SK-N-MC (cell line): ENCODE results near the gene REV1.

ENCODE experiments used
- DNase-seq: peaks from one replicate; pipeline ENCODE4 v3.0.0-alpha.2; 2011; ENCODE audit warnings: low read depth, low spot score
- H3K27ac ChIP-seq: fragments of 200-600 bp; sonication (generic); 2 replicates; pipeline ENCODE4 v1.5.1; 2016; ENCODE audit warnings: mixed run types
- H3K36me3 ChIP-seq: fragments of 200-600 bp; sonication (generic); 2 replicates; pipeline ENCODE4 v1.6.1; 2017; ENCODE audit warnings: antibody characterized with exemption, low read length, mixed read lengths; ENCODE audit not compliant: insufficient read depth
- H3K4me3 ChIP-seq: fragments of 200-600 bp; sonication (generic); 2 replicates; pipeline ENCODE4 v1.5.1; 2016
- H3K9ac ChIP-seq: fragments of 200-600 bp; sonication (generic); 2 replicates; pipeline ENCODE4 v1.8.0; 2017; ENCODE audit warnings: mixed run types, mixed read lengths; ENCODE audit not compliant: insufficient read length
- H3K9me3 ChIP-seq: fragments of 200-600 bp; sonication (generic); 2 replicates; pipeline ENCODE4 v1.6.1; 2017; ENCODE audit warnings: low read depth, mild to moderate bottlenecking, antibody characterized with exemption, low read length, moderate library complexity, mixed read lengths
- EZH2 ChIP-seq: fragments of 200-600 bp; sonication (generic); IDR thresholded peaks from one replicate; pipeline ENCODE4 v1.6.1; 2017; ENCODE audit warnings: antibody characterized with exemption
- FOXP2 ChIP-seq: optimal IDR thresholded peaks from 2 replicates; pipeline ENCODE3; 2011; ENCODE audit warnings: mild to moderate bottlenecking, moderate library complexity; ENCODE audit not compliant: insufficient read depth; ENCODE audit errors: extremely low read length, control extremely low read depth
- POLR2AphosphoS5 ChIP-seq: IDR thresholded peaks from 2 replicates; pipeline ENCODE4 v1.6.1; 2012; ENCODE audit warnings: mild to moderate bottlenecking, low read depth, low read length, borderline replicate concordance

The REV1 gene

GRCh38 chr2:99425022-99425421 is 64.8 kb downstream of the REV1 start:
- Histone ChIP-seq H3K27ac (no peak overlapping the region), H3K9me3 (no peaks in the 10 kb centered on the region), H3K9ac (no peak overlapping the region), H3K4me3 (no peak overlapping the region), H3K36me3 (peaks cover 57% of the 10 kb centered on the region)
- DNase-seq = no peak
- TF ChIP-seq POLR2AphosphoS5 (no peak), FOXP2 (no peak), EZH2 (no peak)

- no peak for DNase-seq
- TF ChIP-seq EZH2 (no peak), FOXP2 (no peak), POLR2AphosphoS5 (no peak)
- Histone ChIP-seq H3K9me3 (no peaks in the 10 kb centered on the region), H3K4me3 (no peak overlapping the region), H3K27ac (no peak overlapping the region), H3K9ac (no peak overlapping the region), H3K36me3 (peaks cover 64% of the 10 kb centered on the region)
Observed at GRCh38 chr2:99424371-99424770, 65.4 kb downstream of the REV1 start.

GRCh38 chr2:99422599-99422998 is 67.2 kb downstream of the REV1 start:
- H3K27ac ChIP-seq = no peak overlapping the region
- H3K36me3 ChIP-seq = peaks cover 67% of the 10 kb centered on the region
- no peak overlapping the region for H3K9ac ChIP-seq
- no peak for TF ChIP-seq POLR2AphosphoS5
- TF ChIP-seq FOXP2 = no peak
- no peak for TF ChIP-seq EZH2
- no peak for DNase-seq
- no peak overlapping the region for H3K4me3 ChIP-seq
- no peaks in the 10 kb centered on the region for H3K9me3 ChIP-seq

- TF ChIP-seq EZH2 (no peak), FOXP2 (no peak), POLR2AphosphoS5 (no peak)
- Histone ChIP-seq H3K36me3 (peaks cover 62% of the 10 kb centered on the region), H3K4me3 (no peak overlapping the region), H3K9ac (no peak overlapping the region), H3K9me3 (no peaks in the 10 kb centered on the region), H3K27ac (no peak overlapping the region)
- DNase-seq = no peak
Observed at GRCh38 chr2:99421469-99421868, 68.3 kb downstream of the REV1 start.

GRCh38 chr2:99420751-99421299 is 69.0 kb downstream of the REV1 start:
- Histone ChIP-seq H3K9me3 (no peaks in the 10 kb centered on the region), H3K36me3 (peaks cover 60% of the 10 kb centered on the region), H3K27ac (no peak overlapping the region), H3K4me3 (no peak overlapping the region), H3K9ac (no peak overlapping the region)
- TF ChIP-seq POLR2AphosphoS5 = no peak
- TF ChIP-seq EZH2 = no peak
- no peak for TF ChIP-seq FOXP2
- no peak for DNase-seq

- Histone ChIP-seq H3K4me3 (no peak overlapping the region), H3K9me3 (no peaks in the 10 kb centered on the region), H3K9ac (no peak overlapping the region), H3K27ac (no peak overlapping the region), H3K36me3 (peaks cover 60% of the 10 kb centered on the region)
- DNase-seq = no peak
- TF ChIP-seq FOXP2 (no peak), EZH2 (no peak), POLR2AphosphoS5 (no peak)
Observed at GRCh38 chr2:99420031-99420430, 69.8 kb downstream of the REV1 start.

GRCh38 chr2:99417396-99417795 is 72.4 kb downstream of the REV1 start:
- TF ChIP-seq POLR2AphosphoS5 = no peak
- TF ChIP-seq EZH2 = no peak
- TF ChIP-seq FOXP2 = no peak
- Histone ChIP-seq H3K9me3 (no peaks in the 10 kb centered on the region), H3K9ac (no peak overlapping the region), H3K36me3 (peaks cover 59% of the 10 kb centered on the region), H3K27ac (no peak overlapping the region), H3K4me3 (no peak overlapping the region)
- no peak for DNase-seq

- DNase-seq = no peak
- Histone ChIP-seq H3K9ac (no peak overlapping the region), H3K36me3 (peaks cover 56% of the 10 kb centered on the region), H3K9me3 (no peaks in the 10 kb centered on the region), H3K27ac (no peak overlapping the region), H3K4me3 (no peak overlapping the region)
- no peak for TF ChIP-seq EZH2
- TF ChIP-seq FOXP2 = no peak
- no peak for TF ChIP-seq POLR2AphosphoS5
Observed at GRCh38 chr2:99414566-99414965, 75.3 kb downstream of the REV1 start.

GRCh38 chr2:99410276-99410675 is 79.5 kb downstream of the REV1 start:
- Histone ChIP-seq H3K4me3 (no peak overlapping the region), H3K27ac (no peak overlapping the region), H3K36me3 (peaks cover 50% of the 10 kb centered on the region), H3K9ac (no peak overlapping the region), H3K9me3 (no peaks in the 10 kb centered on the region)
- TF ChIP-seq EZH2 (no peak), POLR2AphosphoS5 (no peak; the same call in 1 of the 2 replicates), FOXP2 (no peak)
- DNase-seq = no peak
